22Rv1 (cell line): Measurements from ENCODE around the gene SPTSSB.

Experiments
- H3K27ac ChIP-seq: fragments of 450-650 bp; 2 replicates; pipeline ENCODE4 v1.5.1; 2017
- CTCF ChIP-seq: fragments of 450-650 bp; IDR thresholded peaks from 2 replicates; pipeline ENCODE4 v1.5.1; 2017; ENCODE audit warnings: mild to moderate bottlenecking
- ZFX ChIP-seq: fragments of 450-650 bp; IDR thresholded peaks from 2 replicates; pipeline ENCODE4 v1.6.1; 2017; ENCODE audit warnings: antibody characterized with exemption, borderline replicate concordance

Gene SPTSSB

GRCh38 chr3:161403251-161403650 lies 31.9 kb upstream of the SPTSSB start:
- no peak overlapping the region for H3K27ac ChIP-seq
- no peak for TF ChIP-seq ZFX
- no peak for TF ChIP-seq CTCF

- no peak overlapping the region for H3K27ac ChIP-seq
- TF ChIP-seq CTCF (no peak), ZFX (no peak)
Observed at GRCh38 chr3:161401389-161401788, 30.1 kb upstream of the SPTSSB start.

GRCh38 chr3:161400650-161401049 lies 29.3 kb upstream of the SPTSSB start:
- TF ChIP-seq CTCF (no peak), ZFX (no peak)
- no peak overlapping the region for H3K27ac ChIP-seq

GRCh38 chr3:161395115-161396012 lies 24.0 kb upstream of the SPTSSB start:
- TF ChIP-seq CTCF = no peak
- no peak for TF ChIP-seq ZFX
- H3K27ac ChIP-seq = no peak overlapping the region

GRCh38 chr3:161393803-161394202 lies 22.5 kb upstream of the SPTSSB start:
- TF ChIP-seq CTCF = no peak
- no peak for TF ChIP-seq ZFX
- no peak overlapping the region; the same call in 1 of the 2 replicates for H3K27ac ChIP-seq

- H3K27ac ChIP-seq = no peak overlapping the region; the same call in 1 of the 2 replicates
- TF ChIP-seq ZFX (no peak), CTCF (no peak)
Observed at GRCh38 chr3:161393310-161393709, 22.0 kb upstream of the SPTSSB start.

GRCh38 chr3:161392853-161393252 lies 21.5 kb upstream of the SPTSSB start:
- no peak for TF ChIP-seq ZFX
- no peak for TF ChIP-seq CTCF
- no peak overlapping the region; the same call in 1 of the 2 replicates for H3K27ac ChIP-seq
